Stimulated activated CD4-positive, alpha-beta T cell treated with anti-CD3 and anti-CD28 coated beads, Interleukin-2, amount 100 ng/mL, for 48 hours (primary cell): ENCODE results near the gene RNF207.

Experiments used
- DNase-seq, 2 donors: peaks; one replicate each; pipeline ENCODE4 v3.0.0-alpha.2; 2020

Gene RNF207

GRCh38 chr1:6237093-6237492 is 31.2 kb downstream of the RNF207 start:
- no peak for DNase-seq

- no peak for DNase-seq
Measured at GRCh38 chr1:6239213-6239752, 33.4 kb downstream of the RNF207 start.

GRCh38 chr1:6239950-6240768 is 34.2 kb downstream of the RNF207 start:
- no peak for DNase-seq

- DNase-seq, result no peak
Measured at GRCh38 chr1:6241107-6241886, 35.4 kb downstream of the RNF207 start.

GRCh38 chr1:6241887-6242740 is 36.2 kb downstream of the RNF207 start:
- no peak for DNase-seq

- no peak for DNase-seq
Measured at GRCh38 chr1:6243053-6243834, 37.3 kb downstream of the RNF207 start.

- DNase-seq, result no peak
Measured at GRCh38 chr1:6243993-6244392, 38.1 kb downstream of the RNF207 start, which contains the start of gene HES3. TSS of gene HES3 (plus strand) at chr1:6244179. CDS start at chr1:6244366, 187 bp downstream.

- DNase-seq, result no peak
Measured at GRCh38 chr1:6244401-6245049, 38.6 kb downstream of the RNF207 start.

- peak; percentile 81 to 82 for DNase-seq
Measured at GRCh38 chr1:6245086-6245868, 39.4 kb downstream of the RNF207 start.

- DNase-seq, result peak; percentile 38 to 48
Measured at GRCh38 chr1:6245869-6246496, 40.1 kb downstream of the RNF207 start.

GRCh38 chr1:6246497-6247467 is 40.9 kb downstream of the RNF207 start:
- peak; percentile 81 to 85 for DNase-seq

- DNase-seq, result no peak
Measured at GRCh38 chr1:6247651-6248050, 41.7 kb downstream of the RNF207 start.

- no peak for DNase-seq
Measured at GRCh38 chr1:6248161-6248776, 42.4 kb downstream of the RNF207 start.

- no peak for DNase-seq
Measured at GRCh38 chr1:6248932-6249738, 43.2 kb downstream of the RNF207 start.

- DNase-seq, result no peak
Measured at GRCh38 chr1:6249739-6250689, 44.1 kb downstream of the RNF207 start.

GRCh38 chr1:6251233-6251632 is 45.3 kb downstream of the RNF207 start:
- DNase-seq, result no peak
